ENCODE results near the gene SEC61A2.

The SEC61A2 gene

DNA sequence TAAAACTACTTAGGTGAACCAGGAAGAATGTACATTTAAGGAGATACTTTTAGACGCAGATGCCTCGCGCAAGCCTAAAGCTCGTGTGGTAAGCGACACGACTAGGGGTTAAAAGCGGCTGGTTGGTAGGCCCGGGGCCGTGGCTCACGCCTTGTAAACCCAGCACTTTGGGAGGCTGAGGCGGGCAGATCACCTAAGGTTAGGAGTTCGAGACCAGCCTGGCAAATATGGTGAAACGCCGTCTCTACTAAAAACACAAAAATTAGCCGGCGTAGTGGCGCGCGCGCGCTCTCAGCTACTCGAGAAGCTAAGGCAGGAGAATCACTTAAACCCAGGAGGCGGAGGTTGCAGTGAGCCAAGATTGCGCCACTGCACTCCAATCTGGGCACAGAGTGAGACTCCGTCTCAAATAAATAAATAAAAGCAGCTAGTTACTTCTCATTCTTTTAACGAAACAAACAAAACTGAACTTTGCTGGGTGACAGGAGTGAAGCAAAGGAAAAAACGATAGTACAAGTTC lies 65.3 kb downstream of the SEC61A2 start:
- H3K9me3 ChIP-seq (ENCODE audit: low read length): no peaks in the 10 kb centered on the region
- peaks cover 14% of the 10 kb centered on the region for H3K36me3 ChIP-seq (ENCODE audit: insufficient read depth, low read length)
- no peaks in the 10 kb centered on the region for H3K27me3 ChIP-seq (ENCODE audit: insufficient read depth, low read length)
- peak overlapping the region; percentile 77 for H3K4me3 ChIP-seq (ENCODE audit: low read length)
- H3K4me1 ChIP-seq (ENCODE audit: insufficient read depth, low read length): peaks cover 8% of the 10 kb centered on the region
- peak overlapping the region; percentile 62 for H2AFZ ChIP-seq (ENCODE audit: low read depth, low read length)

DNA sequence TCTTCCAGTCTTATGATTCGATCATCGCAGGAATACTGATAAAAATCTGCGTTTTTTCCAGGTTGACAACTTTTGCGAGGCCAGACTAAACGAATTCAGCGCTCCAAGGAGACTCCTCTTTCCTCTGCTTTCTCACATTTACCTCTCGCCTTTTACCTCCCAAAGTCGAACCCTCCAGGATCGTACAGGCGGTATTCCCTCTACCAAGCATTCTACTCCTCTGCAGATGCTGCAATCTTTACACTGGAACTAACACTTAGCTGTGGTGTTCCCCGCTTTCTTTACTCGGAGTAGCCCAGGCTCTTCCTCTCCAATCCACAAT lies 65.8 kb downstream of the SEC61A2 start:
- peak overlapping the region; percentile 62 for H2AFZ ChIP-seq (ENCODE audit: low read depth, low read length)
- H3K4me1 ChIP-seq (ENCODE audit: insufficient read depth, low read length): peaks cover 8% of the 10 kb centered on the region
- H3K9me3 ChIP-seq (ENCODE audit: low read length): no peaks in the 10 kb centered on the region
- peak overlapping the region; percentile 77 for H3K4me3 ChIP-seq (ENCODE audit: low read length)
- H3K36me3 ChIP-seq (ENCODE audit: insufficient read depth, low read length): peaks cover 14% of the 10 kb centered on the region
- no peaks in the 10 kb centered on the region for H3K27me3 ChIP-seq (ENCODE audit: insufficient read depth, low read length)

DNA sequence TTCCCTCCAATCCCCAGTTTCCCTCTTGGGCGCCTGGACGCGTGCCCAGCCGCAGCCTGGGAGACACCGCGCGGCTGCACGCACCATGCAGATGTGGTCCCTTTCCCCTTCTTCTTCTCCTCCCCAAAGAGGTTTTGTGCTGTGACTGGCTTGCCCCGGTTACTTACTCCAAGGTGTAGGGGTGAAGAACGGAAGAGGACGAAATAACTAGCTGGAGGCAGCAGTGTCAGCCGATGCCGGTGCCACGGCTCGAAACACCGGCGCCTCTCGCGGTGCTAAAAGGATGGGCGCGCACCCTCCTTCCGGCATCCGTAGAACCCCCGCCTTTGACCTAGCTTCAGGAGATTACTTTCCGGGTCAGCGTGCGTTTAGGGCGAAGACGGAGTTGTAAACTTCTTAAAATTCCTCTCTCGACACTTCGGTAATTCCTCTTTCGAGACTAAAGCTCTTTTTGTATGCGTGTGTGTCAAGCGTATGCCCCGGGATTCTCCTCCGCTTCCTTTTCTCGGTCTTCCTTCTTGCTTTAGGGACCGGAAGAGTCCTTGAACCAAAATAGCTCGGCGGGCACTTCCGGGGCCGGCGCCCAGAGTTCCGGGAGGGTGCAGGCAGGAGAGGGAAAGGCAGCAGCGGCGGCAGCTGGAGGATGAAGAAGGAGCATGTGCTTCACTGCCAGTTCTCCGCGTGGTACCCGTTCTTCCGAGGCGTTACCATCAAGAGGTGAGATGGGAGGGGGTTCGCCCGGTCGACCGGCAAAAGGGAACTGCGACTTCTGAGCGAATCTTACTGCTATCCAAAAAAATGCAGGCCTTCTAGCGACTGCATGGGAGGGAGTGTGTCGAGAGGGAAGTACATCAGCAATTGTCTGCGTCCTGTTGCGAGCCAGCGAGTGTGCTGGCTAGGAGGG lies 66.4 kb downstream of the SEC61A2 start, which contains the start of the genes CDC123 and NUDT5:
Gene CDC123 (plus strand): TSS at position 586 of the 904 bp plus-strand sequence. CDS start 58 bp downstream, at position 644.
Gene NUDT5 (minus strand): TSS at position 289 of the 904 bp plus-strand sequence. CDS start 9,600 bp downstream, outside the sequence.
- Histone ChIP-seq H2AFZ (ENCODE audit: low read depth, low read length) (peak within 1 kb of the TSS; percentile 62), H3K36me3 (ENCODE audit: insufficient read depth, low read length) (peaks cover 17% of the 10 kb centered on the region), H3K4me1 (ENCODE audit: insufficient read depth, low read length) (peaks cover 8% of the 10 kb centered on the region), H3K4me3 (ENCODE audit: low read length) (peak within 1 kb of the TSS; percentile 77), H3K9me3 (ENCODE audit: low read length) (no peaks in the 10 kb centered on the region), H3K27me3 (ENCODE audit: insufficient read depth, low read length) (no peaks in the 10 kb centered on the region)

DNA sequence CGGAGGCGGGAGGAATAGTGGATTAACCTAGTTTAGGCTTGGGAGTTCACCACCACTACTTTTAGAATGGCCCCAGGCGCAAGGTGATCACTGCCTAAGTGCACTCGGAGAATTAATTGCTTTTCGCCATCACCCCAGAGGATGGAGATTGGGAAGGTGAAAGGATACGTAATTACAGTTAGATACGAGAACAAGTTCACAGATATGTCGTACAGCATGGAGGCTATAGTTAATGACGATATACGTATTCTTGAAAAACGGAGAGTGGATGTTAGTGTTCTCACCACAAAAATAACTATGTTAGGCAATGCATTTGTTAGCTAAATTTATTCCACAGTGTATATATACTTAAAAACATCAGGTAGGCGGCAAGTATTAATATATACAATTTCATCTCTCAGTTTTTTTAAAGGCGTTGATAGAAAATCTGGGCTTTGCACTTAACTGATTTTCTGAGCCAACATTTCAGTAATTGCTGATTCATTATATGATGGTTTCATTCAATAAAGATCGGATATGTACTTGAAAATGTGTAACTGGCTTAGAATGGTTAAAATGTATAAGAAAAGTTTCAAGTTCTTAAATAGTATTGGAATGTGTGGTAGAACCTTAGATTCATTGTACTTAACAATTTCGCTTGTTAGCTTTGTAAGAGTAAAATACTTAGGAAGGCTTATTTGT lies 67.2 kb downstream of the SEC61A2 start:
- H3K4me3 ChIP-seq (ENCODE audit: low read length): peak overlapping the region; percentile 77
- no peaks in the 10 kb centered on the region for H3K27me3 ChIP-seq (ENCODE audit: insufficient read depth, low read length)
- H3K4me1 ChIP-seq (ENCODE audit: insufficient read depth, low read length): peaks cover 8% of the 10 kb centered on the region
- no peaks in the 10 kb centered on the region for H3K9me3 ChIP-seq (ENCODE audit: low read length)
- peak overlapping the region; percentile 62 for H2AFZ ChIP-seq (ENCODE audit: low read depth, low read length)
- H3K36me3 ChIP-seq (ENCODE audit: insufficient read depth, low read length): peaks cover 21% of the 10 kb centered on the region

DNA sequence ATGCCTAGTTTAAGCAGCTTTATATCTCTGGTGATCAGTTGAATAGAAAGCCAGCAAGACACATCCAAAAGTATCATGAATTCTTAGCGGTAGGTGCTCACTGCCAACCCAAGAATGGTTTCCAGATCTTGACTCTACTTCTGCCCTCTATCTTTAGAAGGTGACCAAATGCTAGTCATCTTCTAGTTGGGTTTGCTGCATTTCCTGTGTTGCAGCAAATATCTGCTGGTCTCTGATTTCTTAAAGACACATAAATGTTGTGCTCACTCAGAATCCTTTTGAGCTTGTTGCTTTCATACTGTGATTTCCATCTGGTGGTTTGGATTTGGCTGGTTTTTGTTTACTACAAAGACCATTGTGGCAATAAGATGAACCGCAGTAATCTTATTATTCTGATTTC lies 68.7 kb downstream of the SEC61A2 start:
- Histone ChIP-seq H3K9me3 (ENCODE audit: low read length) (peaks cover 3% of the 10 kb centered on the region), H3K4me3 (ENCODE audit: low read length) (no peak overlapping the region), H2AFZ (ENCODE audit: low read depth, low read length) (no peak overlapping the region), H3K36me3 (ENCODE audit: insufficient read depth, low read length) (peaks cover 31% of the 10 kb centered on the region), H3K27me3 (ENCODE audit: insufficient read depth, low read length) (no peaks in the 10 kb centered on the region), H3K4me1 (ENCODE audit: insufficient read depth, low read length) (peaks cover 8% of the 10 kb centered on the region)

DNA sequence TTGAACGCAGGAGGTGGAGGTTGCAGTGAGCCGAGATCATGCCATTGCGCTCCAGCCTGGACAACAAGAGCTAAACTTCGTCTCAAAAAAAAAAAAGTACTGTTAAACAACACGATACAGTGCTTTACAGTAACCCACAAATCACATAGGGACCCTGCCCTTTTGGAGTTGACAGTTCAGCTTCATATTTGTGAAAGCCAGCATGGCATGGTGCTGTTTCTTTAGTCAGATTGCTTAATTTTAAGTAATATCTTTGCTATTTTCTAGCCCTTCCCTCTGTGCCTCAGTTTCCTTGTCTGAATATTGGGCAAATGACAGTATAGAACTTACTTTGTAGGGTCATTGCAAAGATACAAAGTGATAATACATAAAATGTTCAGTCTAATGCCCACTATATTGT lies 71.4 kb downstream of the SEC61A2 start:
- peaks cover 46% of the 10 kb centered on the region for H3K36me3 ChIP-seq (ENCODE audit: insufficient read depth, low read length)
- H2AFZ ChIP-seq (ENCODE audit: low read depth, low read length): no peak overlapping the region
- H3K4me3 ChIP-seq (ENCODE audit: low read length): no peak overlapping the region
- no peaks in the 10 kb centered on the region for H3K4me1 ChIP-seq (ENCODE audit: insufficient read depth, low read length)
- H3K27me3 ChIP-seq (ENCODE audit: insufficient read depth, low read length): no peaks in the 10 kb centered on the region
- H3K9me3 ChIP-seq (ENCODE audit: low read length): peaks cover 3% of the 10 kb centered on the region

DNA sequence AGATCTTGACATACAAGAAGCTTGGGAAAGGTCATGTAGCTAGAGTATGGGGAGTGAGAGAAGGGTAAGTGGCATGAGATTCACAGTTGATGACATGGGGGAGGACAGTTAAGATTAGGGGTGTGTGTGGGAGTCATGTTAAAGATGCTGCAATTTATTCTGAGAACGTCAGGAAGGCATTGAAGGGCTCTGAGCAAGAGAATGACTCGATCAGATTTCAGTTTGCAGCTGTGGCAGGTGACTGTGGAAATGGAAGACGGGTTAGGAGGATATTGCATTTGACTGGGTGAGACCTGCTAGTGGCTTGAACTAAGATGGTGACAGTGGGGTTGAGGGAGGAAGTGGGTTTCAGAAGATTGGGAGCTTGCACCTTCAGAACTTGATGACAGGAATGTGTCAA lies 72.1 kb downstream of the SEC61A2 start:
- Histone ChIP-seq H3K27me3 (ENCODE audit: insufficient read depth, low read length) (no peaks in the 10 kb centered on the region), H3K36me3 (ENCODE audit: insufficient read depth, low read length) (peaks cover 49% of the 10 kb centered on the region)

DNA sequence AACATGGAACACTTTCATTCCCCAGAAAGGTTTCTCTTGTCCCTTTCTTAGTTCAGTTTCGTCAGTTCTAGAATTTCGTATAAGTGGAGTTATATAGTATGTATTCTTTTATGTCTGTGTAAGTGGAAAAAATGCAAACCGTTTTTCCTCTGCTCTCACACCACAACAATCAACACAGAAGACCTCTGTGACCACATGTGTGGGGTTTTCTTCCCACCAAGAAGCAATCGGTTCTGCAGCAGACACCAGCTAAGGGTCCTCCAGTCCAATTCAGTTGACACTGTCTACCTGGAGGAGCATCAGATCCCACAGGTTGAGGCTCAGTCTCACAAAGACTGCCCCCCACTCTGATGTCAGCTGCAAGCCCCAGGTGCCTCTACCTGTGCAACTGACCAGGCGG lies 72.7 kb downstream of the SEC61A2 start:
- Histone ChIP-seq H3K4me3 (ENCODE audit: low read length) (no peak overlapping the region), H3K27me3 (ENCODE audit: insufficient read depth, low read length) (no peaks in the 10 kb centered on the region), H3K36me3 (ENCODE audit: insufficient read depth, low read length) (peaks cover 49% of the 10 kb centered on the region), H3K9me3 (ENCODE audit: low read length) (peaks cover 3% of the 10 kb centered on the region), H2AFZ (ENCODE audit: low read depth, low read length) (no peak overlapping the region), H3K4me1 (ENCODE audit: insufficient read depth, low read length) (no peaks in the 10 kb centered on the region)

More for the DNA sequence above, 72.1 kb downstream of the SEC61A2 start:
- H3K9me3 ChIP-seq (ENCODE audit: low read length): peaks cover 3% of the 10 kb centered on the region
- no peak overlapping the region for H2AFZ ChIP-seq (ENCODE audit: low read depth, low read length)
- no peaks in the 10 kb centered on the region for H3K4me1 ChIP-seq (ENCODE audit: insufficient read depth, low read length)
- no peak overlapping the region for H3K4me3 ChIP-seq (ENCODE audit: low read length)

DNA sequence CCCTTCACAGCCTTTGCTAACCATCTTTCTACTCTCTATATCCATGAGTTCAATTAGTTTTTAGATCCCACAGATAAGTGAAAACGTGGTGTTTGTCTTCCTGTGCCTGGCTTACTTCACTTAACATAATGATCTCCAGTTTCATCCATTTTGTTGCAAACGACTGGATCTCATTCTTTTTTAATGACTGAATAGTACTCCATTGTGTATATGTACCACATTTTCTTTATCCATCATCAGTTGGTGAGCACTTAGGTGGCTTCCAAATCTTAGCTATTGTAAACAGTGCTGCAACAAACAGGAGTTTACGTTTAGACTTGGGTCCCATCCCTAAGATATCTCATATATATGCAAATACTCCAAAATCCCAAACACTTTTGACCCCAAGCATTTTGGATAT lies 75.6 kb downstream of the SEC61A2 start:
- no peak overlapping the region for H2AFZ ChIP-seq (ENCODE audit: low read depth, low read length)
- H3K36me3 ChIP-seq (ENCODE audit: insufficient read depth, low read length): peaks cover 63% of the 10 kb centered on the region
- H3K4me1 ChIP-seq (ENCODE audit: insufficient read depth, low read length): no peaks in the 10 kb centered on the region
- H3K4me3 ChIP-seq (ENCODE audit: low read length): no peak overlapping the region
- H3K27me3 ChIP-seq (ENCODE audit: insufficient read depth, low read length): no peaks in the 10 kb centered on the region
- peaks cover 3% of the 10 kb centered on the region for H3K9me3 ChIP-seq (ENCODE audit: low read length)

DNA sequence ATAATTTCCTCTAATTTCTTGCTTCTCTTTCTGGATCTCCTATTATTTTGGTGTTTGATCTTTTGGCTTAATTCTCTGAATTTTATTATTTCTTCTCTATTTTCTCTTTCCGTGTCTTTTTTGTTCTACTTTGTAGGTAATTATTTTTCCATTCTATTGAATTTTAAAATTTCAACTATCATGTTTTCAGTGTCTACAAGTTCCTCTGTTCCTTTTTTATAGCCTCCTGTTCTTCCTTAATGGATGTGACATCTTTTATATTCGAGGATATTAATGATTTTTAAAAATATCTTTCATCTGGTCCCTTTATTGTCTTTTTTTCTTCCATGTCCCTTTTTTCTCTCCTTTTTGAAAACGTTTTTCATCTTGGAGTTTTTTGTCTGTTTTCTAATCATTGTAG lies 77.6 kb downstream of the SEC61A2 start:
- Histone ChIP-seq H2AFZ (ENCODE audit: low read depth, low read length) (no peak overlapping the region), H3K9me3 (ENCODE audit: low read length) (peaks cover 7% of the 10 kb centered on the region), H3K4me3 (ENCODE audit: low read length) (no peak overlapping the region), H3K36me3 (ENCODE audit: insufficient read depth, low read length) (peaks cover 65% of the 10 kb centered on the region), H3K27me3 (ENCODE audit: insufficient read depth, low read length) (no peaks in the 10 kb centered on the region), H3K4me1 (ENCODE audit: insufficient read depth, low read length) (no peaks in the 10 kb centered on the region)

DNA sequence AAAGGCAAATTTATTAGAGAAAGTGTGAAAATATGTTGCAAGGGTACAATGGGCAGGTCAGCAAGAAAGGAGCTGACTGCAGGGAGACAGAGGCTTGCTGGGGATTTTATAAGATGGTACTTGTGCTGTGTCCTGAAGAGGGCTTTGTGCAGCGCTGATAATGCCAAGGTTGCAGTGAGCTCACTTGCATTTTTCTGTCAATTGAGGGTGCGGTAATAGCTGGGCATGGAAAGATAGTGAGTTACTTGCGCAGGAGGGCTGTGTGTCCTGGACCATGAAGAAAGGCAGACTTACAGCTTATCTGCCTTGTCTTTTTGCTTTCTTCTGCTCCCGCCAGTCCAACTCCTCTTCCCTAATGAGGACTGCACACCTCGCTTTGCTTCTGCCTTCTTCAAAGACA lies 79.0 kb downstream of the SEC61A2 start:
- H3K36me3 ChIP-seq (ENCODE audit: insufficient read depth, low read length): peaks cover 66% of the 10 kb centered on the region
- H2AFZ ChIP-seq (ENCODE audit: low read depth, low read length): no peak overlapping the region
- H3K4me3 ChIP-seq (ENCODE audit: low read length): no peak overlapping the region
- peaks cover 5% of the 10 kb centered on the region for H3K9me3 ChIP-seq (ENCODE audit: low read length)
- no peaks in the 10 kb centered on the region for H3K27me3 ChIP-seq (ENCODE audit: insufficient read depth, low read length)
- H3K4me1 ChIP-seq (ENCODE audit: insufficient read depth, low read length): no peaks in the 10 kb centered on the region

DNA sequence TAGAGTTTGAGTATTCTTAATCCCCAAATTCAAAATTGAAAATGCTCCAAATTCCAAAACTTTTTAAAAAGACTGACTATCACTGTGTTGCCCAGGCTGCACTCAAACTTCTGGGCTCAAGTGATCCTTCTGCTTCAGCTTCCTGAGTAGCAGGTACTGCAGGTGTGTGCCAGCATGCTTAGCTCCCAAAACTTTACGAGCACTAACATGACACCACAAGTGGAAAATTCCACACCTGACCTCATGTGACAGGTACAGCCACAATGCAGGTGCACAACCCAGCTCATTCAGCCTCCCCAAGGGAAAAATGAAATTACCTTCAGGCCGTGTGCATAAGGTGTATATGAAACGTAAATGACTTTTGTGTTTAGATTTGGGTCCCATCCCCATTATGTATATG lies 83.0 kb downstream of the SEC61A2 start:
- no peak overlapping the region for H2AFZ ChIP-seq (ENCODE audit: low read depth, low read length)
- peaks cover 3% of the 10 kb centered on the region for H3K4me1 ChIP-seq (ENCODE audit: insufficient read depth, low read length)
- H3K4me3 ChIP-seq (ENCODE audit: low read length): no peak overlapping the region
- no peaks in the 10 kb centered on the region for H3K27me3 ChIP-seq (ENCODE audit: insufficient read depth, low read length)
- H3K36me3 ChIP-seq (ENCODE audit: insufficient read depth, low read length): peaks cover 63% of the 10 kb centered on the region
- peaks cover 5% of the 10 kb centered on the region for H3K9me3 ChIP-seq (ENCODE audit: low read length)

DNA sequence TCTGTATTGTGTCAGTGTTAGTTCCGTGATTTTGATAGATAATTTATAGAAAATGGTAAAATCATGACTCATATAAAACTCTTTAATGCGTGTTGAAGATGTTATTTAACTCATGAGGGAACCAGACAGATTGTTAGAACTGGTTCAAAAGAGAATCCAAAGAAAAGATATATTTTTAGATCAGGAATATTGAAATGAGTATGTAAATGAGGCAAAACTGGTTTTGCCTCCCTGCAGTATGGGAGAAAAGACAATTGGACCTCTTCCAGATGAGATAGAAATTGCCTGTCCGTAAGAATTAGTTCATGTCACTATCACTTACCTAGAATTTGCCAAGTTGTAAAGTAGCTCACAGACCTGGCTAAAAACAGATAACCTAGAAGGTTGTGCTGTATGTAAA lies 84.1 kb downstream of the SEC61A2 start:
- no peak overlapping the region for H3K4me3 ChIP-seq (ENCODE audit: low read length)
- H3K4me1 ChIP-seq (ENCODE audit: insufficient read depth, low read length): peaks cover 3% of the 10 kb centered on the region
- peaks cover 61% of the 10 kb centered on the region for H3K36me3 ChIP-seq (ENCODE audit: insufficient read depth, low read length)
- H3K9me3 ChIP-seq (ENCODE audit: low read length): peaks cover 5% of the 10 kb centered on the region
- H3K27me3 ChIP-seq (ENCODE audit: insufficient read depth, low read length): no peaks in the 10 kb centered on the region
- no peak overlapping the region for H2AFZ ChIP-seq (ENCODE audit: low read depth, low read length)
